ENCODE measurements around the gene SASH1. TPM values are rescaled to one million over a fixed set of nuclear protein-coding genes. Genes with fewer than 3 reads are reported as not detected.
A peak's percentile ranks its signal among the peaks of the same experiment; 100 is the strongest.

The SASH1 gene
- total and polyA plus RNA-seq, 7 donors: 3.2 to 101 (median 40.5) TPM

DNA sequence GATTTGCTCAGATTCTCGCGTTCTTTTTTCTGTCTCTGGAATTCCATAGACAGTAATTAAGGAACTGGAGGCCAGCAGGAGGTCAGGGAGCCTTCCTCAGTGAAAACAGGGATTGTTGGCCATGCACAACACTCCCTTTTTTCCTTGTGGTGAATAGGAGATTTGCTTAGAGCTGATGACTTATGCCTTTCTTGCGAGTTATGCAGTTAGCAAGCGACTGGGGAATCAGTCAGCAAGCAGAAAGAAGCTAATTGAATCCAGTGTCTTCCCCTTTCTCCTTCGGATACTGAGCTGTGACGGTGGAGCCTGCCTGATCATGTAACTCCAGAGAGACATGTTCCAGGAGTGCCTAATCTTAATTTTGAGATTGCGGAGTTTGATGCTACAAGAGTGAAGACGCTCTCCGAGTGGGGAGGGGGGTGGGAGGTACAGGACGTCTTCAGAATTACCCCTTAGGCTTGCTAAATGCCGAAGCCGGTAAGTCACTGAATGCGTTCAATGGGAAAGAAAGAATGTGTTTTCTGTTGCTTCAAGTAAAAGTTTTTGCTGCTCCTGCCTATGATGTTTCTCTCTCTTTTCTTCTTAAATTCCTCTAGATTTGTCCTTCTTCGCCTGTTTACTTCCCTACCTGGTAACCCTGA, 165.9 kb downstream of the SASH1 start:
- H3K36me3 ChIP-seq: no peaks in the 10 kb centered on the region
- TF ChIP-seq POLR2AphosphoS5 (IDR thresholded peaks at IDR 0.05) (peak; percentile 12 to 77 (median 54)), POLR2A (IDR thresholded peaks at IDR 0.05) (peak in 1 of 2 donors; percentile 6), EP300 (IDR thresholded peaks at IDR 0.05) (no peak)
- TF ChIP-seq, protein P1, sequence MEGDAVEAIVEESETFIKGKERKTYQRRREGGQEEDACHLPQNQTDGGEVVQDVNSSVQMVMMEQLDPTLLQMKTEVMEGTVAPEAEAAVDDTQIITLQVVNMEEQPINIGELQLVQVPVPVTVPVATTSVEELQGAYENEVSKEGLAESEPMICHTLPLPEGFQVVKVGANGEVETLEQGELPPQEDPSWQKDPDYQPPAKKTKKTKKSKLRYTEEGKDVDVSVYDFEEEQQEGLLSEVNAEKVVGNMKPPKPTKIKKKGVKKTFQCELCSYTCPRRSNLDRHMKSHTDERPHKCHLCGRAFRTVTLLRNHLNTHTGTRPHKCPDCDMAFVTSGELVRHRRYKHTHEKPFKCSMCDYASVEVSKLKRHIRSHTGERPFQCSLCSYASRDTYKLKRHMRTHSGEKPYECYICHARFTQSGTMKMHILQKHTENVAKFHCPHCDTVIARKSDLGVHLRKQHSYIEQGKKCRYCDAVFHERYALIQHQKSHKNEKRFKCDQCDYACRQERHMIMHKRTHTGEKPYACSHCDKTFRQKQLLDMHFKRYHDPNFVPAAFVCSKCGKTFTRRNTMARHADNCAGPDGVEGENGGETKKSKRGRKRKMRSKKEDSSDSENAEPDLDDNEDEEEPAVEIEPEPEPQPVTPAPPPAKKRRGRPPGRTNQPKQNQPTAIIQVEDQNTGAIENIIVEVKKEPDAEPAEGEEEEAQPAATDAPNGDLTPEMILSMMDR (IDR thresholded peaks at IDR 0.05): no peak
- H3K4me3 ChIP-seq: peak overlapping the region; percentile 37 to 49 (median 48)
- no peak for DNase-seq
- WGBS, 2 donors: 67 to 81% methylated on average over 14 of the region's 14 CpGs
- no peaks in the 10 kb centered on the region for H3K9me3 ChIP-seq
- no peaks in the 10 kb centered on the region for H3K27me3 ChIP-seq
- H3K4me1 ChIP-seq: peaks cover 0 to 47% (median 36%) of the 10 kb centered on the region in 4 donors
- H3K27ac ChIP-seq: peak overlapping the region; percentile 79 to 86 (median 82)
- intact Hi-C loops (cut with DNase I): no loop called here

DNA sequence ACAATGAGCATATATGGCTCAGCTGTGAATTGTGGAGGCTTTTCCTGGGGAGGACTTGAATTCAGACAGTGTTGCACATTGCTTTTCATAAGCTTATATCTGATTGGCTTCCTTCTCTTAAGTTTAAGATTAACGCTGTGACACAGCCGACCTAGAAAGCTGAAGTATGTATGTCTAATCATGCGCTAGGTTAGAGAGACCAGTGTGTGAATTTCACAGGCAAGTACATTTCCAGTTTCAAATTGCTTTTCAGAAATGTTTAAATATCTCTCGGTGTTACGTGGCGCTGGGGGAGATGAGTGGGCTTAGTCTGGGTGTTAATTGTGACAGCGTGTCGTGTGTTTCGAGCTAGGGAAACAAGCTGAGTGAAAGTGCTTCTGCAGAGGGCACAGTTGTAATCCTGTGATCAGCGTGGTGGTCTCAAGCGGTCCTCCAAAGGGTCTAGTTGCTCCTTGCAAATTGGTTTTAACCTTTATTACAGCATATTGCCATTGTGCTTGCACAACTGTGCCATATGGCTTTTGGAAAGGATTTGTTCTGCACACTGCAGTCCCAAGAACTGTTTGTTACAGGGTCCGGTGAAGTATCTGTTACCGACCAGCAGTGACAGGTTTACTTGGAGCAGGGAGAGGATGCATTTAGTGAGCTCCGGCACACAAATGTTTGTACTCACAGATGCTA, 166.6 kb downstream of the SASH1 start:
- Histone ChIP-seq H3K27ac (peak overlapping the region; percentile 79 to 86 (median 82)), H3K9me3 (no peaks in the 10 kb centered on the region), H3K27me3 (no peaks in the 10 kb centered on the region), H3K36me3 (no peaks in the 10 kb centered on the region), H3K4me1 (peaks cover 0 to 43% (median 36%) of the 10 kb centered on the region in 4 donors), H3K4me3 (peak overlapping the region; percentile 37 to 49 (median 48))
- no peak for DNase-seq
- 68 to 78% methylated on average over 14 of the region's 14 CpGs for WGBS, 2 donors
- intact Hi-C loops (cut with DNase I): no loop called here
- peak in 1 of 2 donors; percentile 30 for TF ChIP-seq POLR2A (IDR thresholded peaks at IDR 0.05)
- TF ChIP-seq, protein P1 (IDR thresholded peaks at IDR 0.05): no peak

DNA sequence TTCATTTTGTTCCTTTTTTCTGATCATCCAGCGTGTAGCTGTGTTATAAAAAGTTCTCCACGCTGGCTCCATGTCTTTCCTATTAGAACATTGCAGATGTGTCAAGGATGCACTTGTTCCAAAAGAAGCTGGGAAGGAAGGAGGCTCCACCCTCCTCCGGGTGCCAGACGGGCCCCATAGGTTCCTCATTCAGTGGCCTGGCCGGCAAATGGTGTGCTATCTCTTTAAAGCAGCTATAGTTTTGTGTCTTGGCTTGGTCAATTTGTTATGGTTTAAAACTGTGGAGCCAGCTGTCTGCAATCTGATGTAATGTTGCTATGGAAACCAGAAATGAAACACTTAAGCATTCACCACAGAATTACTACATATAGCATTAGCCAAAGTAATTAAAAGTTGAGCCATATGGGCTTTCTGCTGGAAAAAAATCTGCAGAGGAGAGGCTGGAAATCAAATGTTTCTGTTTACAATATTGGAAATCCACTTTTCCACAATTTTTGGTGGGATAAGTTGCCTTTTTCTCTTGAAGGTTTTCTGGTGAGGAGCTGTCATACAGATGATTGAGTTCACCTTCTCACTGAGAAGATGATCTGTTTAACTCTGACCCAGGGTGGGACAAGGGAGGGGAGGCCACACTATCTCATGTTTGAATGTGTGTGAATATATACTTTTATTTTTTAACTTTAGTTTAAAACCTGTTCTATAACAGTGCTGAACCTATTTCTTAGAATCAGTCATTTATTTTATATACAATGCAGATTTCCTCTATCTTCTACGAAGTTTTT, 167.4 kb downstream of the SASH1 start:
- H3K27me3 ChIP-seq: no peaks in the 10 kb centered on the region
- peak overlapping the region; percentile 37 to 49 (median 48) for H3K4me3 ChIP-seq
- peak; percentile 92 for DNase-seq
- no peaks in the 10 kb centered on the region for H3K9me3 ChIP-seq
- H3K27ac ChIP-seq: peak overlapping the region; percentile 79 to 86 (median 82)
- peaks cover 0 to 43% (median 34%) of the 10 kb centered on the region in 4 donors for H3K4me1 ChIP-seq
- intact Hi-C loops (cut with DNase I): no loop called here
- 22 to 37% methylated on average over 6 of the region's 6 CpGs for WGBS, 2 donors
- TF ChIP-seq POLR2AphosphoS5 (IDR thresholded peaks at IDR 0.05): peak; percentile 75 to 85 (median 80)
- TF ChIP-seq, protein P1 (IDR thresholded peaks at IDR 0.05): no peak
- TF ChIP-seq EP300 (IDR thresholded peaks at IDR 0.05): no peak
- TF ChIP-seq POLR2A (IDR thresholded peaks at IDR 0.05): peak in 1 of 2 donors; percentile 22
- no peaks in the 10 kb centered on the region for H3K36me3 ChIP-seq

DNA sequence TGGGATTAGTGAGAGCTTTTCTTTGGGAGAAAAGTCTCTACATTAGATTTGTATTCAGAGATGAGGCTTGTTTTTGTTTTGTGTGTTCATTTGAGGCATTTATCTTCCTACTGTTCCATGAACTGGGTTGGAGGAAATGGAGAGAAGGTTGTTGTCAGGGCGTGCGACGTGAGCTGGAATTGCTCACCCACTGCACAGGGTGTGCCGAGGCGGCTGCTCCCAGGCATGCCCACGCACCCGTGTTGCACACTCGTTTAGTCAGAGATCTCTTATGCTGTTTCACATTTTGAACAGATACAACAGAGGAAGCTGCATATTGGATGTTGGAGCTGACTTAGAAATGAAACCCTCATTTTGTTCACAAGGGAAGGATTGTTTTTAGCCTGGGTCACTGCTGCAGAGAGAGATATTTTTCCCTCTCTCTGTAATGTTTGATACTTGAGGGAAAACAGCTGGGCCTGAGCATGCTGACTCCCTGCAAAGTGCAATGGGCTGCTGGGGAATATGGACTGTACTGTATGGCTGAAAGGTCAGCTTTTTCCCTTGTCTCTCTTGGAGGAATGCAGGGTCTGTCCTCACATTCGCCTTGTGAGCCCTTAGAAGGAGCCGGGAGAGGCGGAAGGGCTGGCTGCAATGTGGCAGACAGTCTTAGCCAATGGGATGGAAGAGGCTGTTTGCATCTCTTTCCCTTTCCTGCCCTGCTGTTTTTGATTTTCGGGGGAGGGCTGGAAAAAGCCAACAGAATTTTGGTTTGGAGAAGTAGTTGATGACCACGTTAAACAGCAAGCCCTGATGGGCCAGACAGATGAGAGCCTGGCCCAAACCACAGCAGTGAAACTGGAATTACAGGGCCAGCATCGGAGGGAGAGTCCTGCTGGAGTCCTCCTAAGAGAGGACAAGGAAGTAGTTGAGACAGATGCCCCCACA, 170.8 kb downstream of the SASH1 start:
- intact Hi-C loops (cut with DNase I): no loop called here
- no peaks in the 10 kb centered on the region for H3K27me3 ChIP-seq
- TF ChIP-seq EP300 (IDR thresholded peaks at IDR 0.05): no peak
- peak in 3 of 4 donors; percentile 31 to 47 (median 37) for TF ChIP-seq POLR2AphosphoS5 (IDR thresholded peaks at IDR 0.05)
- TF ChIP-seq, protein P1 (IDR thresholded peaks at IDR 0.05): no peak
- no peak for TF ChIP-seq POLR2A (IDR thresholded peaks at IDR 0.05)
- no peaks in the 10 kb centered on the region for H3K9me3 ChIP-seq
- 73 to 84% methylated on average over 14 of the region's 14 CpGs for WGBS, 2 donors
- peaks cover 0 to 56% (median 30%) of the 10 kb centered on the region in 4 donors for H3K4me1 ChIP-seq
- H3K27ac ChIP-seq: peak overlapping the region; percentile 71 to 86 (median 82)
- H3K4me3 ChIP-seq: peak overlapping the region in 2 of 4 donors; percentile 11 to 19
- no peak for DNase-seq
- H3K36me3 ChIP-seq: peaks cover 0 to 13% (median 2%) of the 10 kb centered on the region in 4 donors

Data from sigmoid colon (tissue), 7 donors.